ENCODE results near the gene DYNC1I1.
"Not testable (repeated sequence)": the region's sequence is repeated elsewhere in the genome, so short reads cannot be mapped to it uniquely, and the experiment has no call there.

Gene DYNC1I1

DNA sequence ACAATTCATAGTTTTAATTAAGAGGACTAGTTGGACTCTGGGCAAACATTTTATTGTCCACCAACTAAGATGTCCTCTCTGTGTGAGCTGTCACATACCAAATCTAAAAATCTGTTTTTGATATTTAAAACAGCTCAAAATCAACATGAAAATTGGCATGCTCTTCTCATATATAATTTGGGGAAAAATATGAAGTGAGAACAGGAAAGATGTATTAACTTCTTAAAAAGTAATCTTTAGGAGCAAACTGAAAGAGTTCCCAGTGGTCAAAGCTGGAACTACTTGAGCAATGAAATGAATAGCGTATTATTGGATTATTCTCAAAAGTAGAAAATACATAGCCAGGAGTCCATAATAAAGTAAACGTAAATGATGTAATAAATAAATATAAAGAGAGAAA, 147.2 kb downstream of the DYNC1I1 start:
- no peaks in the 10 kb centered on the region for H3K36me3 Mint-ChIP-seq (ENCODE audit: low read depth)
- peaks cover 6% of the 10 kb centered on the region for H3K4me1 Mint-ChIP-seq (ENCODE audit: low read depth)
- peaks cover 12% of the 10 kb centered on the region for H3K27me3 Mint-ChIP-seq (ENCODE audit: low read depth)
- no peak for DNase-seq (ENCODE audit: low spot score)
- no peaks in the 10 kb centered on the region for H3K9me3 Mint-ChIP-seq
- no peak overlapping the region for H3K4me3 Mint-ChIP-seq
- H3K27ac Mint-ChIP-seq: no peak overlapping the region

DNA sequence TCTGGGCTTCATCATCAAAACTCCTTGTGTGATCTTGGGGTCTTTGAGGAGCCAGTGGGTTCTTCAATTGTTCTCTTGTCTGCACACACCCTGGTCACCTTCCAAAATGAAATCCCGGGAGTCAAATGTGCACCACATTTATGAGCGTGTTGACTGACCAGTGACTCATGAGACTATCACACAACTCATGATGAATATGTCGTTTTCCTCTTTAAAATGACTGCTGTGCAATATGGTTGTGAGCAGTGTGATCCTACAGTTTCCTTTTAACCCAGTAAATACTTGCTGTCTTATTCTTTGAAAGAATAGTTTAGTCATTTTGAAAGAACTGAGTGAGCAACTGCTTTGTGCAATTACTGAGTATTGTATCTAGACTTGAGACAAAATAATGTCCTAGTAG, 149.2 kb downstream of the DYNC1I1 start:
- Mint-ChIP-seq H3K4me3 (no peak overlapping the region), H3K9me3 (no peaks in the 10 kb centered on the region), H3K27me3 (ENCODE audit: low read depth) (peaks cover 7% of the 10 kb centered on the region), H3K27ac (no peak overlapping the region), H3K4me1 (ENCODE audit: low read depth) (peaks cover 4% of the 10 kb centered on the region), H3K36me3 (ENCODE audit: low read depth) (no peaks in the 10 kb centered on the region)
- no peak for DNase-seq (ENCODE audit: low spot score)

DNA sequence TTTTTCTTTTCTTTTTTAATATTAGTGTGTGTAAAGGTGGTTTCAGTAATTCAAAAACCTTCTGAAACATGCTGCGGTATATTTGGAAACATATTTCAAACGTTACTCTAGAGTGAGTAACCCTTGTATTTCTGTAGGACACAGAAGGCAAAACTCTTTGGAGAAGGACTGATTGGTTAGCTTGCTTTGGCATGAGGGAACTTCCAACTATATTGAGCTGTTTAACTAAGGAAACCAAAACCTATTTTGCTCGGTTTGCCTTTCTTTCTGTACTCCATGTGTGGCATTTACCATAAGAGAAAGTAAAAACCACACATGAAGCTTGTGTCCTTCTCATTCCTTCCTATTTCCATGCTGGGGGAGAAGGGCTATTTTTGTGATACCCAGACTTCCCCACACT, 149.8 kb downstream of the DYNC1I1 start:
- Mint-ChIP-seq H3K4me1 (ENCODE audit: low read depth) (peaks cover 4% of the 10 kb centered on the region), H3K27ac (no peak overlapping the region), H3K4me3 (no peak overlapping the region), H3K36me3 (ENCODE audit: low read depth) (no peaks in the 10 kb centered on the region), H3K9me3 (no peaks in the 10 kb centered on the region), H3K27me3 (ENCODE audit: low read depth) (peaks cover 8% of the 10 kb centered on the region)
- no peak for DNase-seq (ENCODE audit: low spot score)

DNA sequence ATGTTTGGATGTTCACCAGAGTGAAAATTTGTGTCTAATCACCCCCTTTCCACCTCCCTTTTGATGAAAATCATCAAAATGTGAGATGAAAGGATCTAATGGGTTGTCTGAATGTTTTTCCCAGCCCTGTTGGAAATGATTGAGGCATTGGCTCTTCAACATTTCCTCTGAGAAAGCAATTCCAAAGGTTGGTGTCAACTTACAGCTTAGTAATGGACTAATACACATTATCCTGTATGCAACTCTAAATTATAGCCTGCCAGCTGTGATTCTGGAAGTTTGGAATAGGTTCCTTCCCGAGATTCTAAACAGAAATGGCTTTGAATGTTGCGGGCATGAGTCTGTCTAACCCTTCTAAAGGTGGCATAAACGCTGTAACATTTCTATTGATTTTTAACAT, 152.9 kb downstream of the DYNC1I1 start:
- no peaks in the 10 kb centered on the region for H3K36me3 Mint-ChIP-seq (ENCODE audit: low read depth)
- peaks cover 4% of the 10 kb centered on the region for H3K4me1 Mint-ChIP-seq (ENCODE audit: low read depth)
- peaks cover 20% of the 10 kb centered on the region for H3K27me3 Mint-ChIP-seq (ENCODE audit: low read depth)
- H3K9me3 Mint-ChIP-seq: no peaks in the 10 kb centered on the region
- H3K27ac Mint-ChIP-seq: no peak overlapping the region
- no peak for DNase-seq (ENCODE audit: low spot score)
- H3K4me3 Mint-ChIP-seq: no peak overlapping the region

DNA sequence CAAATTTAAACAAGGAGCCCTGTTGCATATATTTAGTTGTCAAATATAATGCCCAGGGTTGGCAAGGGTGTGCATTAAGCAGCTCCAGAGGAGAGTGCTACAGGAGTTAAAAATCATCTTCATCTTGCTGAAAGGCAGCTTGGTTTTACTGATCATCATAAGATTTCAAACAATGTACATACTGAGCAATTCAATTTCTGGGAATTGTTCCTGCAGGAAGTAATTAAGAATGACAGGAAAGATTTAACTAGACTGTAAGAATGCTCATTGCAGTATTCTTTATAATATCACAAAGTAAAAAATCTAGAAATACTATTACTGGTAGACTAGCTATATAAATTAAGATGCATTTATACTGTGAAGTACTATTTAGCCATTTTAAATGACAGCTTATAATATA, 153.6 kb downstream of the DYNC1I1 start:
- Mint-ChIP-seq H3K27ac (no peak overlapping the region), H3K4me3 (no peak overlapping the region), H3K36me3 (ENCODE audit: low read depth) (no peaks in the 10 kb centered on the region), H3K27me3 (ENCODE audit: low read depth) (peaks cover 20% of the 10 kb centered on the region), H3K4me1 (ENCODE audit: low read depth) (peaks cover 4% of the 10 kb centered on the region), H3K9me3 (no peaks in the 10 kb centered on the region)
- DNase-seq (ENCODE audit: low spot score): no peak

DNA sequence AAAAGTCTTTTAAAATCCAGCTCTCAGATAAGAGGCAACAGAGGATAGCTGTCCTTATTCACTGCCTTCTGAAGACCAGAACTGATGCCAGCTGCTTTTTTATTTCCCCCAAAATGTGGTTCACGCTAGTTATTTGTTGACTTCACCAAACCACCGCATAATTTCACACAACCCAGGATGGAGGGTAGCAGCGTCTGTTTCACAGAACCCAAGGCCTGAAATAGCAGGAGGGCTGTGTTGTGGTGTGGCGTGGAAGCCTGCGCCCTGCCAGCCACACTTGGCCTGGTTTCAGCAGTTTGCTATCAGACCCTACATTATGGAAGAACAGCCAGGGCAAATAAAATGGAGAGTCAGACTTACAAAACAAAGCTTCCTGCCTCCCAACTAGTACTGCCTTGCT, 155.4 kb downstream of the DYNC1I1 start:
- no peaks in the 10 kb centered on the region for H3K9me3 Mint-ChIP-seq
- no peak overlapping the region for H3K4me3 Mint-ChIP-seq
- no peak overlapping the region for H3K27ac Mint-ChIP-seq
- no peaks in the 10 kb centered on the region for H3K36me3 Mint-ChIP-seq (ENCODE audit: low read depth)
- peaks cover 20% of the 10 kb centered on the region for H3K27me3 Mint-ChIP-seq (ENCODE audit: low read depth)
- no peaks in the 10 kb centered on the region for H3K4me1 Mint-ChIP-seq (ENCODE audit: low read depth)
- no peak for DNase-seq (ENCODE audit: low spot score)

DNA sequence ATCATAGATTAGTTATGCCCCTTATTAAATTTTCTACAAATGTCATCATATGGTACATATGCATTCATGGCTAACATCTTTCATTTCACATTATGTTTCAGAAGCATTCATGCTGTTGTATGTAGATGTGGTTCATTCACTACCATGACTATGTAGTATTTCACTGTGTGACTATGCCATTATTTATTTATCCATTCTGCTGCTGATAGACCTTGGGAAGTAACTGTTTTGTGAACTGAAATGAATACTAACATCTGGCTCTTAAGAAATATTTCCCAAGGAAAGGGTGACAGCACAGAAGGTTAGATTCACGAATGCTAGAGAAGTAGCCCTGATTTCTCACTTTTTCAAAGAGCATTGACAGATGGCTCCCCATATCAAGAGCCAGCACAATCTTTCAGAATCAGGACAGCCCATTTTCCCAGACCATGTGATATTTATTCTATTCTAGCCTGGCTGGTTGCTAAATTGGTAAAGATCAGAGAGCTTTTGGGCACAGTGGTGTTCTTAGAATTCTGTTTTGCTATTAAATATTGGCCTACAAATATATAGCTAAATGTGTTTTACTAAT, 157.4 kb downstream of the DYNC1I1 start:
- Mint-ChIP-seq H3K36me3 (ENCODE audit: low read depth) (no peaks in the 10 kb centered on the region), H3K4me3 (no peak overlapping the region), H3K4me1 (ENCODE audit: low read depth) (no peaks in the 10 kb centered on the region), H3K27me3 (ENCODE audit: low read depth) (peaks cover 15% of the 10 kb centered on the region), H3K9me3 (no peaks in the 10 kb centered on the region), H3K27ac (no peak overlapping the region)
- DNase-seq (ENCODE audit: low spot score): no peak

DNA sequence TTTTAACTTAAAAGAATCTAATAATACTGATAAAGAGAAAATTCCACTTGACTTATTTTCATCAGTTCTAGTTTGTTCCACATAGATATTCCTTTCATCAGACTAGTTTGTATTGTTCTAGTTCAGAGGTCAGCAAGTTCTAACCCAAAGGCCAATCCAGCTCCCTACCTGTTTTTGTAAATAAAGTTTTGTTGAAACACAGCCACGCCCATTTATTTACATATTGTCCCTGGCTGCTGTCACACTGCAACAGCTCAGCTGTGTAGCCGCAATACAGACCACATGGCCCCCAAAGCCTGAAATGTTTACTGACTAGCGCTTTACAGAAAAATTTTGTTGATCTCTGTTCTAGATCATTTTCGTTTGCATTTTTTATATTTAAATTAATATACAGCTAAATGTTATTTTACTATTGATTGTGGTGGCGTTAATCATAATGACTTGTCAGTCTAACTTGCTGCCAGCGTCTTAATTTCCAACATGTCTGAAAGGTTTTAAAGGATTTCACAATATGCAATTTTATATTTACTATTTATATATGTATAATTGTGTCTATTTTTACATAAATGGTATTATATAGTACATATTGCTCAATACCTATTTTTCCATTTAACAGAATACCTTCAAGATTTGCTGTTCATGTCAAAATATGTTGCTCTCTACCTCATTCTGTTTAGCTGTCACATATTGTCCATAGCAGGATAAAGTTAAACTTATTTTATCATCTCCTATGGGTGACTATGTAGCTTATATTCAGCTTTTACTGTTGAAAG, 159.3 kb downstream of the DYNC1I1 start:
- Mint-ChIP-seq H3K36me3 (ENCODE audit: low read depth) (no peaks in the 10 kb centered on the region), H3K4me3 (no peak overlapping the region), H3K4me1 (ENCODE audit: low read depth) (no peaks in the 10 kb centered on the region), H3K9me3 (no peaks in the 10 kb centered on the region), H3K27ac (no peak overlapping the region), H3K27me3 (ENCODE audit: low read depth) (peaks cover 17% of the 10 kb centered on the region)
- no peak for DNase-seq (ENCODE audit: low spot score)

DNA sequence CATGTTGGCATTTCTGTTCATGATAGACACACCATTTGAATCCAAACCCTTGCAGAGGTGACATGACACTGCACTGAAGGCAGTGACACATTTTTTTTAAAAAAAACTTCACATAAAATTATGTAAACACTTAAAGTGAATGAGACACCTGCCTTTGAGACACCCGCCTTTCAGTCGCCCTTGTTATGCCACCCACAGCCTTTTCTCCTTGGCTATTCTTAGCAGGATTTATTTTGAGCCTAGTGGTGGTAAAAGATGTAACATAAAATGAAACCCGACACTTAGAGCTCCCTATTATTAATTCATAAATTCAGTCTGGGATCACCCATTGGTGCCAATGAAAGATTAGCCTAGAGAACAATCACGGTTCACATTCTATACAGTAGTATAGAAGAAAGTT, 161.3 kb downstream of the DYNC1I1 start:
- no peak for DNase-seq (ENCODE audit: low spot score)
- Mint-ChIP-seq H3K27ac (no peak overlapping the region), H3K9me3 (no peaks in the 10 kb centered on the region), H3K27me3 (ENCODE audit: low read depth) (peaks cover 14% of the 10 kb centered on the region), H3K36me3 (ENCODE audit: low read depth) (no peaks in the 10 kb centered on the region), H3K4me3 (no peak overlapping the region), H3K4me1 (ENCODE audit: low read depth) (no peaks in the 10 kb centered on the region)

DNA sequence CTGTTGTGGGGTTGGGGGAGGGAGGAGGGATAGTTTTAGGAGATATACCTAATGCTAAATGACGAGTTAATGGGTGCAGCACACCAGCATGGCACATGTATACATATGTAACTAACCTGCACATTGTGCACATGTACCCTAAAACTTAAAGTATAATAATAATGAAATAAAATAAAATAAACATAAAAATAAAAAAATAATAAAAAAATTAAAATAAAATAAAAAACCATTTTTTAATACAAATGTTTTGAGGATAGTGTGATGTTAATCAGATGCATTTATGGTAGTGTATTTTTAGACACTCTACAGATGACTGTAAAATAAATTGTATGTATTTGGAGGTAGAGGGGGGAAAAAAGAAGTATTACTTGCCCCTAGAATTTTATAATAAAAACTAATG, 172.5 kb downstream of the DYNC1I1 start:
- not testable (repeated sequence) for H3K27me3 Mint-ChIP-seq (ENCODE audit: low read depth); H3K27ac Mint-ChIP-seq; DNase-seq (ENCODE audit: low spot score); H3K9me3 Mint-ChIP-seq; H3K4me3 Mint-ChIP-seq; H3K36me3 Mint-ChIP-seq (ENCODE audit: low read depth); H3K4me1 Mint-ChIP-seq (ENCODE audit: low read depth)

DNA sequence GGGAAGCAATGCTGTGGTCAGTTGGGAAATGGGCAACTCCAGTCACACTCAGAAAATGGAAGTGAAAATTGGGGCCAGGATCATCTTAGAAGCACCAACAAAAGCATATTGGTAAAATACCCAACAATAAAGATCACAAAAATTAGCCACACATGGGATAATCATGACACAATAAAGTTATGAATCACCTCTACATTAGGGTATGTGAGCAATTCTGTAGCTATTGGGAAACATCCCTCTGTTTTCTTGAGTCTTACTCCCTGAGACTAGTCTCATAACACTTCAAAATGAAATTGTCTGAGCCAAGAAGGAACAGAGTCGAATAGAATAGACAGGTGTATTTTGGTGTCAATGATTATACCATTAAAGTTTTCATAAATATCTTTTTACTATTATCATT, 178.3 kb downstream of the DYNC1I1 start:
- no peak overlapping the region for H3K4me3 Mint-ChIP-seq
- DNase-seq (ENCODE audit: low spot score): no peak
- no peaks in the 10 kb centered on the region for H3K4me1 Mint-ChIP-seq (ENCODE audit: low read depth)
- H3K27ac Mint-ChIP-seq: no peak overlapping the region
- no peaks in the 10 kb centered on the region for H3K9me3 Mint-ChIP-seq
- peaks cover 3% of the 10 kb centered on the region for H3K27me3 Mint-ChIP-seq (ENCODE audit: low read depth)
- H3K36me3 Mint-ChIP-seq (ENCODE audit: low read depth): no peaks in the 10 kb centered on the region

DNA sequence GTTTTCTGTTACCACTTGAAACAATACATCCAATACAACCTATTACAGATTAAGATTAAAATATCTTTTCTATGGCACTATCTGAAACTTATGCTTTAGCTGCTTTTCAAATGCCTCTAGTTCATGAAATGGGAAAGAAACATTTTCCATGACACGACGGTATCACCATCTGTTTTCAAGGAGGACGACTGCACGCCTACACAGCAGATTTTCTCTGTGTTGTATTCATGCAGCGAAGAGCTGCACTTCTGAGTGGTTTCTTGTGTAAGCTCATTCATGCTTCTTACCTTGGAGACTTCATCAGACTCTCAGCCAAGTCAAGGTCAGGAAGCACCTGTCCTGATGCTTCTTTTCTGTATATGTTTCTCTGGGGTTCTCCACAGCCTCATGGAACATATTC, 179.2 kb downstream of the DYNC1I1 start:
- Mint-ChIP-seq H3K9me3 (no peaks in the 10 kb centered on the region), H3K27me3 (ENCODE audit: low read depth) (peaks cover 3% of the 10 kb centered on the region)

DNA sequence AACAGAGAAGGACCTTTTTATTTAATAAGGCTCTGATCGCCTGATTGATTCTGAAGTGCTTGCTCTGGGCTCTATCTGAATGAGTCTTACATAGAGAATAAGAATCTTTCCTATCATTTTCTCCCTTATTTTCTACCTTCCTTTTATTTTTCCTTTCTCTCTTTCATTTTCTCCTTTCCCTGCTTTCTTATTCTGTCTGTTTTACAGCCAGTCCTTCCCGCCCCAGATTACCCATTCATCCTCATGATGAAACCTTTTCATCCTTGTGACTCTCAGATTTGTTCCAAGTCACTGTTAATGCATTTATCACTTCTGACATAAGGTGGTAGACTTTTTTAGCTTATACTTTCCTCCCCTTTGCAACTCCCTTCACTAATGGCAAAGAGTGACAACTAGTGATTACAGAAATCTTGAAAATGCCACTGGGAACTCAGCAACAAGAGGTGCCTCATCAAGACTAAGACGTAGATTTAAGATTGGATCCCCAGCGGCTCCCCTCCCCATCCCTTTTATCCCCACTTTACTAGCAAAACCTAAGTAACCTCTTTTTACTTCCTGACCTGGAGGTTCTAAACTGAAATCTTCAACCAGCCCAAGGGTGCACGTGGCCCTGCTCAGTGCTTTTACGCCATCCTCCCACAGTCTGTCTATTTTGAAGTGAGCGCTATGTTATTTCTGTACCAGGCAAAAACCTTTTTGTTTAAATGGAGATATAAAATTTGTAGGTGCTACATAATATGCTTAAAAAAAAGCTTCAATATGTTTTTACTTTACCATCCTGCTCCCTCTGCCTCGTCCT, 179.8 kb downstream of the DYNC1I1 start:
- no peaks in the 10 kb centered on the region for H3K9me3 Mint-ChIP-seq
- DNase-seq (ENCODE audit: low spot score): no peak
- no peaks in the 10 kb centered on the region for H3K4me1 Mint-ChIP-seq (ENCODE audit: low read depth)
- no peak overlapping the region for H3K27ac Mint-ChIP-seq
- H3K27me3 Mint-ChIP-seq (ENCODE audit: low read depth): no peaks in the 10 kb centered on the region
- H3K4me3 Mint-ChIP-seq: no peak overlapping the region
- H3K36me3 Mint-ChIP-seq (ENCODE audit: low read depth): no peaks in the 10 kb centered on the region

More for the DNA sequence above, 179.2 kb downstream of the DYNC1I1 start:
- Mint-ChIP-seq H3K4me1 (ENCODE audit: low read depth) (no peaks in the 10 kb centered on the region), H3K36me3 (ENCODE audit: low read depth) (no peaks in the 10 kb centered on the region), H3K27ac (no peak overlapping the region), H3K4me3 (no peak overlapping the region)
- no peak for DNase-seq (ENCODE audit: low spot score)

DNA sequence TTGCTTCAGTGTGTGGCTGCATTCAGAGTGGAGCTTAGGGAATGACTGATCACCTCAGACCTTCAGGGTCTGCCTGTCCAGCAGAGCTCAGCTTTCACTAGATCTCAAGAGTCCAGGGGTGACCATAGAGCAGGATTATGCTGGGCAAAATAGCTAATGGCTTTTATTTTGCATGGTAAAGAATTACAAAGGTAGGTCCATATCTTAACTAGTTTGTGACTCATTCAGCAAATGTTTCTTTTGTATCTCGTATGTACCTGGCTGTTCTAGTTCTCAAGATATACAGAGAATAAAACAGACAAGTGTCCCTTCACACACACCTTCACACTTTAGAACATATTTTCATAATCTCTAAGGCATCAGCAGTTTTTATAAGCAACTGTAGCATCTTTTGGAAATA, 180.5 kb downstream of the DYNC1I1 start:
- DNase-seq (ENCODE audit: low spot score): no peak
- Mint-ChIP-seq H3K27ac (no peak overlapping the region), H3K4me3 (no peak overlapping the region), H3K36me3 (ENCODE audit: low read depth) (no peaks in the 10 kb centered on the region), H3K4me1 (ENCODE audit: low read depth) (no peaks in the 10 kb centered on the region), H3K27me3 (ENCODE audit: low read depth) (no peaks in the 10 kb centered on the region), H3K9me3 (no peaks in the 10 kb centered on the region)
